ENCODE results near the gene CALU. TPM values are rescaled to one million over a fixed set of nuclear protein-coding genes. Genes with fewer than 3 reads are reported as not detected.

The CALU gene
- total RNA-seq, 1 donor from 2014 or later: 169 TPM

GRCh38 chr7:128807191-128807590 is 68.0 kb downstream of the CALU start:
- no peak for DNase-seq (ENCODE audit: low spot score)

- DNase-seq (ENCODE audit: low spot score): no peak
These were observed 70.2 kb downstream of the CALU start for GRCh38 chr7:128809363-128809762.

- DNase-seq (ENCODE audit: low spot score): no peak
These were observed 71.3 kb downstream of the CALU start for GRCh38 chr7:128810473-128810872.

- DNase-seq (ENCODE audit: low spot score): no peak
These were observed 71.8 kb downstream of the CALU start for GRCh38 chr7:128810997-128811396.

GRCh38 chr7:128811631-128812430 is 72.7 kb downstream of the CALU start:
- DNase-seq (ENCODE audit: low spot score): no peak

- no peak for DNase-seq (ENCODE audit: low spot score)
These were observed 73.5 kb downstream of the CALU start for GRCh38 chr7:128812514-128813168.

GRCh38 chr7:128814499-128814898 is 75.3 kb downstream of the CALU start:
- no peak for DNase-seq (ENCODE audit: low spot score)

- no peak for DNase-seq (ENCODE audit: low spot score)
These were observed 76.3 kb downstream of the CALU start for GRCh38 chr7:128815289-128815942.

GRCh38 chr7:128818694-128819093 is 79.5 kb downstream of the CALU start:
- DNase-seq (ENCODE audit: low spot score): no peak

Other genes with a start within 250 kb of the CALU start
- gene GARIN1A, start 67.1 kb upstream of the CALU start, total RNA-seq: 10.2 TPM
- gene OPN1SW, start 36.4 kb downstream of the CALU start, total RNA-seq: not detected
- 6.8 TPM for gene CCDC136, start 52.6 kb downstream of the CALU start, total RNA-seq
- 16.2 TPM for gene FLNC, start 91.0 kb downstream of the CALU start, total RNA-seq
- gene ATP6V1F, start 123.5 kb downstream of the CALU start, total RNA-seq: 160 TPM
- 5.1 TPM for gene KCP, start 171.3 kb downstream of the CALU start, total RNA-seq
- gene IRF5, start 198.6 kb downstream of the CALU start, total RNA-seq: 17.3 TPM